Fibroblast of mammary gland (primary cell): ENCODE results near the gene INHBE.
"Not testable (repeated sequence)": the region's sequence is repeated elsewhere in the genome, so short reads cannot be mapped to it uniquely, and the experiment has no call there.

ENCODE experiments used
- DNase-seq: peaks from one replicate; pipeline ENCODE4 v3.0.0-alpha.2; 2010; ENCODE audit warnings: low read depth
- H3K4me3 ChIP-seq: 2 replicates; pipeline ENCODE4 v1.5.1; 2011; ENCODE audit warnings: low read depth, mild to moderate bottlenecking, low read length, moderate library complexity; ENCODE audit not compliant: control insufficient read depth
- CTCF ChIP-seq: conservative IDR thresholded peaks from 2 replicates; pipeline ENCODE4 v1.5.1; 2011; ENCODE audit warnings: low read depth, low read length, inconsistent platforms; ENCODE audit not compliant: control insufficient read depth, insufficient read depth

The INHBE gene

GRCh38 chr12:57441846-57442427, 13.2 kb upstream of the INHBE start:
- no peak overlapping the region for H3K4me3 ChIP-seq
- no peak for TF ChIP-seq CTCF
- DNase-seq = no peak

GRCh38 chr12:57444337-57444736, 10.8 kb upstream of the INHBE start:
- DNase-seq = not testable (repeated sequence)

GRCh38 chr12:57444744-57445143, 10.4 kb upstream of the INHBE start:
- no peak overlapping the region for H3K4me3 ChIP-seq
- no peak for DNase-seq
- no peak for TF ChIP-seq CTCF

More at GRCh38 chr12:57444337-57444736, 10.8 kb upstream of the INHBE start:
- not testable (repeated sequence) for H3K4me3 ChIP-seq

- DNase-seq = no peak
- no peak overlapping the region for H3K4me3 ChIP-seq
- no peak for TF ChIP-seq CTCF
Measured at GRCh38 chr12:57446292-57446960, 8.7 kb upstream of the INHBE start.

GRCh38 chr12:57448669-57449068, 6.4 kb upstream of the INHBE start:
- no peak for DNase-seq
- H3K4me3 ChIP-seq = no peak overlapping the region
- TF ChIP-seq CTCF = no peak

- TF ChIP-seq CTCF = no peak
- no peak overlapping the region for H3K4me3 ChIP-seq
- no peak for DNase-seq
Measured at GRCh38 chr12:57449375-57449774, 5.7 kb upstream of the INHBE start.

GRCh38 chr12:57450057-57450456, 5.0 kb upstream of the INHBE start:
- no peak overlapping the region for H3K4me3 ChIP-seq
- no peak for TF ChIP-seq CTCF
- no peak for DNase-seq
